GM19023 (cell line): Measurements from ENCODE around the gene SLC6A19.
"Not testable (repeated sequence)": the region's sequence is repeated elsewhere in the genome, so short reads cannot be mapped to it uniquely, and the experiment has no call there.

Experiments
- ATAC-seq: cut with Tn5 transposase; IDR thresholded peaks from one replicate; pipeline ENCODE4 v1.9.1; 2021; ENCODE audit warnings: mild to moderate bottlenecking, moderate library complexity; ENCODE audit not compliant: unreplicated experiment

The SLC6A19 gene

GRCh38 chr5:1261643-1262042 is 60.2 kb downstream of the SLC6A19 start:
- ATAC-seq: no peak

GRCh38 chr5:1262381-1262780 is 61.0 kb downstream of the SLC6A19 start:
- no peak for ATAC-seq

GRCh38 chr5:1264211-1264610 is 62.8 kb downstream of the SLC6A19 start:
- ATAC-seq: no peak

- ATAC-seq: no peak
These were observed 63.6 kb downstream of the SLC6A19 start for GRCh38 chr5:1265026-1265425.

GRCh38 chr5:1265461-1266455 is 64.4 kb downstream of the SLC6A19 start:
- no peak for ATAC-seq

GRCh38 chr5:1266791-1267190 is 65.4 kb downstream of the SLC6A19 start:
- no peak for ATAC-seq

GRCh38 chr5:1267464-1267863 is 66.1 kb downstream of the SLC6A19 start:
- not testable (repeated sequence) for ATAC-seq

GRCh38 chr5:1268056-1268455 is 66.7 kb downstream of the SLC6A19 start:
- no peak for ATAC-seq

- no peak for ATAC-seq
These were observed 67.3 kb downstream of the SLC6A19 start for GRCh38 chr5:1268666-1269065.

- no peak for ATAC-seq
These were observed 69.0 kb downstream of the SLC6A19 start for GRCh38 chr5:1270426-1270825.

GRCh38 chr5:1270933-1271914 is 69.8 kb downstream of the SLC6A19 start:
- no peak for ATAC-seq

- no peak for ATAC-seq
These were observed 70.8 kb downstream of the SLC6A19 start for GRCh38 chr5:1272201-1272600.

- no peak for ATAC-seq
These were observed 72.3 kb downstream of the SLC6A19 start for GRCh38 chr5:1273745-1274144.

- ATAC-seq: no peak
These were observed 73.1 kb downstream of the SLC6A19 start for GRCh38 chr5:1274471-1274870.
